VCaP (cell line): ENCODE data around the gene AP4M1.

Experiments used
- H3K27ac ChIP-seq: fragments of 450-650 bp; 2 replicates; pipeline ENCODE4 v1.5.1; 2017
- TF ChIP-seq, protein P1 (sequence below): fragments of 450-650 bp; conservative IDR thresholded peaks from 2 replicates; pipeline ENCODE4 v1.5.1; 2017; ENCODE audit warnings: mild to moderate bottlenecking, moderate library complexity

Gene AP4M1

DNA sequence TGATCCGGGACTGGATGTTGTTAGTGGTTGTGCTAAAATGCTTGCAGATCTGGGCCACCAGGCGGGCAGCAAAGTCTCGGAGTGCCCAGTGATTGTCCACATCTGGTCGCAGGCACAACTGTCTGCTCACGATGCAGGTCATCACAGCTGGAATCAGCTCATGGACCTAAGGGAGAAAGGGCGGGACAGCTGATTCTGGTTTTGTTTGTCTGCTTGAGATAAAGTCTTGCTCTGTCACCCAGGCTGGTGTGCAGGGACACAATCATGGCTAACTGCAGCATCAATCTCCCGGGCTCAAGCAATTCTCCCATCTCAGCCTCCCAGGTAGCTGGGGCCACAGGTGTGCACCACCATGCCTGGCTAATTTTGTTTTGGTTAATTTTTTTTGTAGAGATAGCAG, 9.7 kb downstream of the AP4M1 start:
- H3K27ac ChIP-seq, result no peak overlapping the region
- TF ChIP-seq, protein P1, sequence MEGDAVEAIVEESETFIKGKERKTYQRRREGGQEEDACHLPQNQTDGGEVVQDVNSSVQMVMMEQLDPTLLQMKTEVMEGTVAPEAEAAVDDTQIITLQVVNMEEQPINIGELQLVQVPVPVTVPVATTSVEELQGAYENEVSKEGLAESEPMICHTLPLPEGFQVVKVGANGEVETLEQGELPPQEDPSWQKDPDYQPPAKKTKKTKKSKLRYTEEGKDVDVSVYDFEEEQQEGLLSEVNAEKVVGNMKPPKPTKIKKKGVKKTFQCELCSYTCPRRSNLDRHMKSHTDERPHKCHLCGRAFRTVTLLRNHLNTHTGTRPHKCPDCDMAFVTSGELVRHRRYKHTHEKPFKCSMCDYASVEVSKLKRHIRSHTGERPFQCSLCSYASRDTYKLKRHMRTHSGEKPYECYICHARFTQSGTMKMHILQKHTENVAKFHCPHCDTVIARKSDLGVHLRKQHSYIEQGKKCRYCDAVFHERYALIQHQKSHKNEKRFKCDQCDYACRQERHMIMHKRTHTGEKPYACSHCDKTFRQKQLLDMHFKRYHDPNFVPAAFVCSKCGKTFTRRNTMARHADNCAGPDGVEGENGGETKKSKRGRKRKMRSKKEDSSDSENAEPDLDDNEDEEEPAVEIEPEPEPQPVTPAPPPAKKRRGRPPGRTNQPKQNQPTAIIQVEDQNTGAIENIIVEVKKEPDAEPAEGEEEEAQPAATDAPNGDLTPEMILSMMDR, result no peak

GRCh38 chr7:100111914-100112313, 10.5 kb downstream of the AP4M1 start:
- no peak overlapping the region for H3K27ac ChIP-seq
- TF ChIP-seq, protein P1, result no peak

DNA sequence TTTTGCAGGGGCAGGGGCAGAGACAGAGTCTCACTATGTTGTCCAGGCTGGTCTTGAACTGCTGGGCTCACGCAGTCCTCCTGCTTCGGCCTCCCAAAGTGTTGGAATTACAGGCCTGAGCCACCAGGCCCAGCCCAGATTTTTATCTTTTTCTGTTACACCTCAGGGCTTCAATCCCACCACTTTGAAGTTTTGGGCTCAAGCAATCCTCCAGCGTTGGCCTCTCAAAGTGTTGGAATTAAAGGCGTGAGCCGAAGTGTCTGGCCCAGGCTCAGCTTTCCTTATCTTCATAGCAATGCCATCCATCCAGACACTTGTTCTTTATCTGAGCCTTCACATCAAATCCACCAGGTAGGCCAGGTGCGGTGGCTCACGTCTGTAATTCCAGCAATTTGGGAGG, 13.6 kb downstream of the AP4M1 start:
- TF ChIP-seq, protein P1, result no peak
- no peak overlapping the region for H3K27ac ChIP-seq

GRCh38 chr7:100118388-100119071, 17.1 kb downstream of the AP4M1 start:
- peak overlapping the region; percentile 92 for H3K27ac ChIP-seq
- TF ChIP-seq, protein P1, result no peak

DNA sequence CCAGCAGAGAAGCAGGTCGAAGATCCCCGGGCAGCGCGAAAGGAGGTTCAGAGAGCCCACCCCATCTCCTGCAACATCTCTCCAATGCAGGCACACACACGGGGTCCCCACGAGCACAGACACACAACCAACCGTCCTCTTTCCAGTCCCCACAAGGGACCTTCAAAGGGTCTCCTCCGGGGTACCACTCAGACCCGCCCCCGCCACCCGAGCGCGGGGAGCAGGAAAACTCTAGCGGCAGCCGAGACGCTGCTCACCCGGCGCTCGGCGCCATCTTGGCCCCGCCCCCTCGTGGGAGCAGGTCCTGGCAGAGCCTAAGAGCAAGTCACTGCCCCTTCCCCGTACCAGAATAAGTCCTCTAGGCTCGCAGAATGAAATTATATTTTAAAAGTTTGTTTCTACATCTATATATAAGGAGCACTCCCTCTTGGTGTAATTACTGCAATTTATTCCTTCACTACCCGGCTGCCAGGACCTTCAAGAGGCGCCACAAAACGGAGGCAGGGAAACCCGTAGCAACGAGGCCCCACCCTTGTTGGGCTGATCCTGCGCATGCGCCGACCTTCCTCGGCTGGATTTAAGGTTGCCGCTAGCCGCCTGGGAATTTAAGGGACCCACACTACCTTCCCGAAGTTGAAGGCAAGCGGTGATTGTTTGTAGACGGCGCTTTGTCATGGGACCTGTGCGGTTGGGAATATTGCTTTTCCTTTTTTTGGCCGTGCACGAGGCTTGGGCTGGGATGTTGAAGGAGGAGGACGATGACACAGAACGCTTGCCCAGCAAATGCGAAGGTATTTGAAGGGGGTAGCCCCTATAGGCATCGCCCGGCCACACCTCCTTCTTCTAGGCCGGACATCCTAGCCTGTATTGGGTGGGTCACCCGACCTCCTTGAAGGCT, 17.9 kb downstream of the AP4M1 start, which contains the start of the genes CNPY4 and TAF6:
TSS of gene CNPY4 (plus strand) at position 563 of the 898 bp plus-strand sequence. CDS start at position 674, 111 bp downstream.
TSS of gene TAF6 (minus strand) at position 287 of the 898 bp plus-strand sequence. CDS start 5,149 bp downstream, outside the sequence.
- TF ChIP-seq, protein P1, result no peak
- peak within 1 kb of the TSS; percentile 92 for H3K27ac ChIP-seq

DNA sequence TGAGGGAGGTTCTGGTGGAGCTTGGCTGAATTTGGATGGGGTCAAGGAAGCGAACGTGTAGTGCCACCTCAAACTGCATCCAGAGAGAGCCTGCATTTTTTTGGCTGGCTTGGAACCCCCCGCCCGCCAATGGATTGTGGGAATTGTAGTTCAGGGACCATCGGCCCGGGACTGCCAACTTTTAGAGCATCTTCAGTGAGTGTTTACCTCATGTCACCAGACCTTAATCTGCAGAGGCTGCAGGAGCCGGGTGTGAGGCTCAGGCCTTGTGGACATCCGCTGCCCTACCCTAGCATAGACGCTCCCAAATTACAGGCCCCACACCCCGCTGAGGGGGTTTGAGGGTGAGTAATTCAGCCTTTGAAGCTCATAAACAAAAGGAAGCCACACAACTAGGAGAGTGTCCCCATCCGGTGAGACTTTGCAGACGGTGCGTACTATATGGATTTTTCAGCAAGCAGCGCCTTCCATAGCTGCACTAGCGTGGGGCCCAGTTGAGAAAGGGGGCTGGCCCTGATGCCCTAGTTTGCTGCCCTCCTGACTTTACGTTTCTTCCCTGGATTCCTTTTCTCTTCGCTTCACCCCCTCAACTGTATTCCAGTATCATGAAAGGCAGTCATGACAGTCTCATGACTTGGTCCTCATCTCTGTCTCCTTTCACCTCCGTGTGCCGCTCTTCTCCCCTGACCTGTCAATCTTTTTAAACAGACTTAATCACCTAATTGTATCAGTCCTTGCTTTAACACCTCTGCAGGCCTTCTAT, 18.7 kb downstream of the AP4M1 start:
- TF ChIP-seq, protein P1, result no peak
- H3K27ac ChIP-seq, result peak overlapping the region; percentile 92

- H3K27ac ChIP-seq, result peak overlapping the region; percentile 92
- TF ChIP-seq, protein P1, result no peak
Measured at GRCh38 chr7:100120733-100121036, 19.2 kb downstream of the AP4M1 start.
